Fibroblast of the aortic adventitia (primary cell): ENCODE measurements around the gene ISOC1. TPM values are rescaled to one million over a fixed set of nuclear protein-coding genes. Genes with fewer than 3 reads are reported as not detected.

Experiments
- DNase-seq: peaks from one replicate; pipeline ENCODE4 v3.0.0-alpha.2; 2010; ENCODE audit warnings: low read depth
- H3K4me3 ChIP-seq: 2 replicates; pipeline ENCODE4 v1.5.1; 2011; ENCODE audit warnings: low read depth, mild to moderate bottlenecking, control low read depth, low read length, moderate library complexity
- small RNA-seq: library from RNA; depleted of rRNA; stranded (forward); fragments of <200 nt; gene quantifications from one replicate; pipeline ENCODE3, GENCODE V24; 2012
- total RNA-seq: library from RNA; depleted of rRNA; stranded (reverse); fragments of >200 nt; gene quantifications from 2 replicates; pipeline ENCODE4 v1.2.3, GENCODE V29; 2012; ENCODE audit warnings: low replicate concordance
- TF ChIP-seq, protein P1 (sequence below): IDR thresholded peaks from 2 replicates; pipeline ENCODE4 v1.5.1; 2011; ENCODE audit warnings: mild to moderate bottlenecking, low read length, control low read depth, inconsistent platforms; ENCODE audit not compliant: insufficient read depth

The ISOC1 gene
- total RNA-seq, 1 donor: 19.7 TPM

DNA sequence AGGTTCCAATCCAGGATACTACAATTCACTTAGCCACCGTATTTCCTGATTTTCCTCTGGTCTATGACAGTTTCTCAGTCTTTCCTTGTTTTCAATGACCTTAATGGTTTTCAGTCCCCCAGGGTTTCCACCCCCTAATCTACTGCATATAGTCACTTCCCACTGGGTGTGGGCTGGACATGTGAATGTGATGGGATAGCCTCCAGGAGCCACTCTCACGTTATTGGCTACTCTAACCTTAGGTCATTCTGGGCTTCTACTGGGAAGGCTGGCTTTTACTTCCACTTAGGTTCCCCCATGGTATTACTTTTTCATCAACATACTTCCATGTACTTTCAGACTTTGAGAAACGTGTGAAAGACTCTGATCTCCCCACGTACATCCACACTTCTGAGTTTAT lies 46.5 kb downstream of the ISOC1 start:
- no peak for DNase-seq
- TF ChIP-seq, protein P1, sequence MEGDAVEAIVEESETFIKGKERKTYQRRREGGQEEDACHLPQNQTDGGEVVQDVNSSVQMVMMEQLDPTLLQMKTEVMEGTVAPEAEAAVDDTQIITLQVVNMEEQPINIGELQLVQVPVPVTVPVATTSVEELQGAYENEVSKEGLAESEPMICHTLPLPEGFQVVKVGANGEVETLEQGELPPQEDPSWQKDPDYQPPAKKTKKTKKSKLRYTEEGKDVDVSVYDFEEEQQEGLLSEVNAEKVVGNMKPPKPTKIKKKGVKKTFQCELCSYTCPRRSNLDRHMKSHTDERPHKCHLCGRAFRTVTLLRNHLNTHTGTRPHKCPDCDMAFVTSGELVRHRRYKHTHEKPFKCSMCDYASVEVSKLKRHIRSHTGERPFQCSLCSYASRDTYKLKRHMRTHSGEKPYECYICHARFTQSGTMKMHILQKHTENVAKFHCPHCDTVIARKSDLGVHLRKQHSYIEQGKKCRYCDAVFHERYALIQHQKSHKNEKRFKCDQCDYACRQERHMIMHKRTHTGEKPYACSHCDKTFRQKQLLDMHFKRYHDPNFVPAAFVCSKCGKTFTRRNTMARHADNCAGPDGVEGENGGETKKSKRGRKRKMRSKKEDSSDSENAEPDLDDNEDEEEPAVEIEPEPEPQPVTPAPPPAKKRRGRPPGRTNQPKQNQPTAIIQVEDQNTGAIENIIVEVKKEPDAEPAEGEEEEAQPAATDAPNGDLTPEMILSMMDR: no peak
- H3K4me3 ChIP-seq: no peak overlapping the region

- DNase-seq: no peak
- H3K4me3 ChIP-seq: no peak overlapping the region
- TF ChIP-seq, protein P1: no peak
These were observed 47.1 kb downstream of the ISOC1 start for GRCh38 chr5:129141696-129142095.

GRCh38 chr5:129155876-129156275 lies 61.3 kb downstream of the ISOC1 start:
- no peak overlapping the region for H3K4me3 ChIP-seq
- TF ChIP-seq, protein P1: no peak
- DNase-seq: no peak

- H3K4me3 ChIP-seq: no peak overlapping the region
- DNase-seq: no peak
- TF ChIP-seq, protein P1: no peak
These were observed 67.3 kb downstream of the ISOC1 start for GRCh38 chr5:129161830-129162229.

Small RNA genes lying within 50 kb of the gene (small RNA-seq; reads per million reads assigned to genes)
- not detected for gene MIR4633

Other genes starting within 250 kb of the ISOC1 start
- gene SLC27A6, start 129.3 kb upstream of the ISOC1 start, total RNA-seq: not detected in 2 replicates